NCI-H2196 (cell line): Measurements from ENCODE around the gene EVI5.
"Not testable (repeated sequence)": the region's sequence is repeated elsewhere in the genome, so short reads cannot be mapped to it uniquely, and the experiment has no call there.

Experiments used
- DNase-seq: peaks from one replicate; lab custom pipeline; 2025; ENCODE audit not compliant: unreplicated experiment; lab: John Stamatoyannopoulos, UW

EVI5 gene

GRCh38 chr1:92695104-92695503 is 89.8 kb downstream of the EVI5 start:
- no peak for DNase-seq

DNA sequence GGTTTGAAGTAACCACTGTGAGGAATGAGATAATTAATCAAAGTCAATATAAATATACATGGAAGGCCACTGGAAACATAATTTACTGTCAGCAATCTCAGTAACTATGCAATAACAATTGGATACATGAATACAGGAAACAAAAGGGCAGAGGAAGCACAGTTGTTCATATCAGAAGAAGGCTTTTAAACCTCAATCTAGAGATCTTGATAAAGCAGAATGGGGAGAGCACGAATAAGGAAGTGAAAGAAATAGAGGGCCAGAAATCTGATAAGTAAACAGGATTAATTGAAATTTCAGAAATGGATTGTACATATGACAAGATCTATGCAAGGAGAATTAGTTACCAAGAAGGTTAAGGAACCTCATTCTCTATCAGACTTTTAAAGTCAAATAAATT is 93.0 kb downstream of the EVI5 start:
- no peak for DNase-seq

DNA sequence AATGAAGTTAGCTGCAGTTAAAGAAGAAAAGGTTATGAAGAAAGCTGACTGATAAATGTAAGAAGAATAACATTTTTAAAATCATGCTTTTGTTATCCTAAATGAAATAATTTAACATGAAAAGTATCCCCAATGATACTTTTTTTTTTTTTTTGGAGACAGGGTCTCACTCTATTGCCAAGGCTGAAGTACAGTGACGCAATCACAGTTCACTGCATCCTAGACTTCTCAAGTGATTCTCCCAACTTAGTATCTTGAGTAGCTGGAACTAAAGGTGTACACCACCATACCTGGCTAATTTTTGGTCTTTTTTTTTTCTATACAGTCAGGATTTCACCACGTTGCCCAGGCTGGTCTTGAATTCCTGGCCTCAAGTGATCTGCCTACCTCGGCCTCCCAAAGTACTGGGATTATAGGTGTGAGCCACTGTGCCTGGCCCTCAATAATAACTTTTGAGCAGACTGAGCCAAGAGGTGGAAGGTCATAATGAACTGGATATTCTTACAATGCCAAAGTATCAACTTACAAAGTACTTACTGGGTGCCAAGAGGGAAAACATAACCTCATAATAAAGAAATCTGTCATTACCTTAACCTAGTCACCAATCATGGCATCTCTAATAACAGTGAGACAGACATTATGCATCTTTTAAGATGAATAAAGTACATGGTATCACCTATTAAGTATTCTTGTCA is 94.5 kb downstream of the EVI5 start:
- no peak for DNase-seq

GRCh38 chr1:92679980-92680379 is 104.9 kb downstream of the EVI5 start:
- DNase-seq: no peak

DNA sequence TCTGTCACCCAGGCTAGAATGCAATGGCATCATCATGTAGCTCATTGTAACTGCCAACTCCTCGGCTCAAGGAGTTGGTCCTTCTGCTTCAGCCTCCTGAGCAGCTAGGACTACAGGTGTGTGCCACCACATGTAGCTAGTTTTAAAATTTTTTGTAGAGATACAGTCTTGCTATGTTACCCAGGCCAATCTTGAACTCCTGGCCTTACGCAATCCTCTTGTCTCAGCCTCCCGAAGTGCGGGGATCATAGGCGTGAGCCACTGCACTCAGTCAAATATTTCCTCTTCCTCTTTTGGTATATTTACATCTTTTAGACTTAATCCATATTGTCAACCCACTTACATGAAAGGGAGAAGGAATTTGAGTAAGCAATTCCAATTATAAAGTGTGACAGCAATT is 121.1 kb downstream of the EVI5 start:
- no peak for DNase-seq

- DNase-seq: no peak
Observed at GRCh38 chr1:92662048-92662447, 122.9 kb downstream of the EVI5 start.

DNA sequence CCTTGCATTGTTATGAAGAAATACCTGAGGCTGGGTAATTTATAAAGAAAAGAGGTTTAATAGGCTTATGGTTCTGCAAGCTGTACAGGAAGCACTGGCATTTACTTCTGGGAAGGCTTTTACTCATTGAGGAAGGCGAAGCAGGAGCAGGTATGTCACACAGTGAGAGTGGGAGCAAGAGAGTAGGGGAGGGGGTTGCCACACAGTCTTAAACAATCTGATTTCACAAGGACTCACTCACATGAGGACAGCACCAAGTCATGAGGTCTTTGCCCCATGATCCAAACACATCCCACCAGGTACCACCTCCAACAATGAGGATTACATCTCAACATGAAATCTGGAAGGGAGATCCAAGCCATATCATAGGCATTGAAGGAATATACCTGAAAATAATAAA is 127.2 kb downstream of the EVI5 start:
- no peak for DNase-seq

DNA sequence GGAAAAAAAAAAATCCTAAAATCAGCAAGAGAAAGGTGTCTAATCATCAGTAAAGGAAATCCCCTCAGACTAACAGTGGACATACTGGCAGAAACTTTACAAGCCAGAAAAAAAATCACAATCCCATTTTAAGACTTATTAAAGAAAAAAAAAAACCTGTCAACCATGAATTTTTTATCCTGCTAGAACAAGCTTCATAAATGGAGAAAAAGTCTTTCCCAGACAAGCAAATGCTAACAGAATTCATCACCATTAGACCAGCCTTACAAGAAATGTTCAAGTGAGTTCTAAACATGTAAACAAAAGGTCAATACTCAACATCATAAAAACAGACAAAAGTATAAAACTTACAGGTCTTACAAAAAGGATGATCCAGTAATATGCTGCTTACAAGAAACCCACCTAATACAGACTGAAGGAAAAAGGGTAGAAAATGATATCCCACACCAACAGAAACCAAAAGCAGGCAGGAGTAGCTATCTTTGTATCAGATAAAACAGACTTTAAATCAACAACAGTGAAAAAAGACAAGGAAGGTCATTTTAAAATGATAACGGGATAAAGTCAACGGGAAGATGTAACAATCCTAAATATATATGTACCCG is 129.6 kb downstream of the EVI5 start:
- no peak for DNase-seq

GRCh38 chr1:92653605-92654381 is 131.1 kb downstream of the EVI5 start:
- DNase-seq: no peak

GRCh38 chr1:92640686-92641085 is 144.2 kb downstream of the EVI5 start:
- not testable (repeated sequence) for DNase-seq

DNA sequence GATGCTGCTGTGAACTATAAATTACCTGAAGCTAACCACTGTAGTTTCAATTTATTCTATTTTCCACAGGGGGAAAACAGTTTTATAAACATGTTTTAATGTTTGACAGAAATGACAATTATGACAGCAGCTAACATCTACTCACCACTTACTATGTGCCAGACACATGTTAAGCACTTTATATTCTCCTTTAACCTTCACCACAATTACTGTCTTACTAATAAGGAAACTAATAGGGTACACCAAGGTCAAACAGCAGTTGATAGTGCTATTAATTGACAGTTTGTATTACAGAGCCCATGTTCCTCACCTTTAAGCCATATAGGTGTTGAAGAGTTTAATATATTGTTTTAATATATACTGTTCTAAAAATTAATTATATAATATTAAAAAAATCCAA is 146.4 kb downstream of the EVI5 start:
- no peak for DNase-seq

GRCh38 chr1:92635203-92635602 is 149.7 kb downstream of the EVI5 start:
- not testable (repeated sequence) for DNase-seq

- DNase-seq: peak; percentile 36
Observed at GRCh38 chr1:92623187-92623778, 161.6 kb downstream of the EVI5 start.

GRCh38 chr1:92619466-92620189 is 165.3 kb downstream of the EVI5 start:
- DNase-seq: no peak

DNA sequence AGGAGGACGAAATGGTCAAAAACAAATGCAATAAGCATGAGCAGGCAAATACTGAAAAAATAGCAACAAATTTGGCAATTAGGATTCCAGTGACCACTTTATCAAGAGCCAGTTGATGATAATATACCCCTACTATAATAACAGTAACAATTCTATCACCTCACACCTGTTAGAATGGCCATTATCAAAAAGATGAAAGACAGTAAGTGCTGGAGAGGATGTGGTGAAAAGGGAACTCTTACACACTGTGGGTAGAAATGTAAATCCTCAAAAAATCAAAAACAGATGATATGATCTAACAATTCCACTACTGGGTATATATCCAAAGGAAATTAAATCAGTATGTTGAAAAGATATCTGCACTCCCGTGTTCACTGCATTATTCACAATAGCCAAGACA is 183.9 kb downstream of the EVI5 start:
- no peak for DNase-seq

GRCh38 chr1:92599184-92599583 is 185.7 kb downstream of the EVI5 start:
- DNase-seq: peak; percentile 29

DNA sequence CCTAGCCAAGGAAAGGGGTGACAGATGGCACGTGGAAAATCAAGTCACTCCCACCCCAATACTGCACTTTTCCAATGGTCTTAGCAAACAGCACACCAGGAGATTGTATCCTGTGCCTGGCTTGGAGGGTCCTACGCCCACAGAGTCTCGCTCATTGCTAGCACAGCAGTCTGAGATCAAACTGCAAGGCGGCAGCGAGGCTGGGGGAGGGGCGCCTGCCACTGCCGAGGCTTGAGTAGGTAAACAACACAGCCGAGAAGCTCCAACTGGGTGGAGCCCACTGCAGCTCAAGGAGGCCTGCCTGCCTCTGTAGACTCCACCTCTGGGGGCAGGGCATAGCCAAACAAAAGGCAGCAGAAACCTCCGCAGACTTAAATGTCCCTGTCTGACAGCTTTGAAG is 195.5 kb downstream of the EVI5 start:
- not testable (repeated sequence) for DNase-seq

DNA sequence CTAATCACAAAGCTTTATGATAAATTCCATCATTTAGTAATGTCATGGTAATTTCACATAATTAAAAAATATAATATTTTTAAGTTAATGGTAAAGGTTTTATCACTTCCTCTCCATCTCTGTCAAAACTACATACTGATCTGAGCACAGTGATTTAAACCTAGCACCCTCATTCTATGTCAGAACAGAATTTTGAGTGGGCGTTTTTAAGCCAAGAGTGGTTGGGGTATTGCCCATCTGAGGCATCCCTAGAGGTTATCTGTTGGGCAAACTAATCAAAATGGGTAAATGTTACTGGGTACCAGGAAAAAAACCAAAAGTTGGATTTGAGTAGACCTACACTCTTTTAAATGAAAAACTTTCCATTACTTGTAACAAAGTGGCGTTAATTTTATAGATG is 197.5 kb downstream of the EVI5 start:
- no peak for DNase-seq

DNA sequence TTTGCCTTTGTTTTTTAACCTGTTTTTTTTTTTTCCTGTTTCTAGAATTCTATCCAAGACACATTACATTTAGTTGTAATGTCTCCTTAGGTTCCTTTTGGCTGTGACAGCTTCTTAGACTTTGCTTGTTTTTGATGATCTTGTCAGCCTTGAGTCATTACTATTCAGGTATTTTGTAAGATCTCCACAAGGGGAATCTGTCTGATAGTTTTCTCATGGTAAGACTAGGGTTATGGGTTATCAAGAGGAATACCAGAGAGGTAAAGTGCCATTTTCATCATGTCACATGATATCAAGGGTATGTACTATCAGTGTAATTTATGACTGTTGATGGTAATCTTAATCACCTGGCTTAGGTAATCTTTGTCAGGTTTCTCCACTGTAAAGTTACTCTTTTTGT is 199.1 kb downstream of the EVI5 start:
- no peak for DNase-seq

DNA sequence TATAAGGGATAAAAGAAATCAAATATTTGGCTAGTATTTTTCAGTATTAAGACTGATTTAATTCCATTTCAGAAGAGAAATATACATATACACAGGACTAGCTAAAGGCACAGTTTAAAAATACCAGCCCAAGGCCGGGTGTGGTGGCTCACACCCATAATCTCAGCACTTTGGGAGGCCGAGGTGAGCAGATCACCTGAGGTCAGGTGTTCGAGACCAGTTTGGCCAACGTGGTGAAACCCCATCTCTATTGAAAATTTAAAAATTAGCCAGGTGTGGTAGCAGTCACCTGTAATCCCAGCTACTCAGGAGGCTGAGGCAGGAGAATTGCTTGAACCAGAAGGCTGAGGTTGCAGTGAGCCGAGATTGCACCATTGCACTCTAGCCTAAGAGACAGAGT is 200.1 kb downstream of the EVI5 start:
- DNase-seq: not testable (repeated sequence)
